Diencephalon (tissue), 1 donor: Measurements from ENCODE around the gene CZIB. TPM values are rescaled to one million over a fixed set of nuclear protein-coding genes. Genes with fewer than 3 reads are reported as not detected.

Experiments
- total RNA-seq: library from RNA; depleted of rRNA; stranded (reverse); fragments of >200 nt; gene quantifications from one replicate; pipeline ENCODE4 v1.2.3, GENCODE V29; 2014

The CZIB gene
- total RNA-seq: 41.3 TPM

DNA sequence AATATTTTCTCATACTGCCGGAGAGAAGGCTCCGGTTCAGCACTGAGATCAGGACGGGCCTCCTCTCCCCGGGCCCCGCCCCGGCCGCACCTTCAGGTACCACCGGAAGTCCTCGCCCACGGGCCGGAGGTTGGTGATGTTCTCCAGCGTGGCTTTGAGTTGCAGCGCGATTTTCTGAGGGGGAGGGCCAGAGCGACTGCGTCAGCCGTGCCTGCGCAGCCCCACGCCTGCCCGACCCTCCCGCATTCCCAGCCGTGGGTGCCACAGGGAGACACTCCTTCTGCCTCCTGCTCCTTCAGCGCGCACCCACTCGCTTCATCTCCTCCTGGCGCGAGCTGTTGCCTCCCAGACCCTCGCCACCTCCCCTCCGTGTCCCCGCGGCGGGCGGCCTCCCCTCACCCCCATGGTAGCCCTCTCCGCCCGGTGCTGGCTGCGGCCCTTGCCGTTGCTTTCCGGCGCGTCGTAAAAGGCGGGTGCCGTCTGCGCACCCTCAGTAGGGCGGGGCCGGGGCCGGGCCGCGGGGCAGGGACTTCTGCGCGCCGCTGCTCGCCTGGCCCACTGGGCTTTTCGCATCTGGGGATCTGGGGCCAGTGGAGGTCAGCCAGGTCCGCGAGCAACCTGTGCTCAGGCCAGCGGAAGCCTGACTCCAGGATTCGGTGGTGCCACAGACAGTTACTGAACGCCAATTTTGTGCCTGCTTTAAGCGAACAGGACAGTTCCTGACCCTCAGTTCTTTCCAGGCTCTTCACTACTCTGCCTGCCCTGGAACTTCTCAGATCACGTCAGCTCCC, at the start of gene CZIB:
Gene CZIB, minus strand, starts transcription at position 464 of the 791 bp plus-strand sequence. Its CDS starts 59 bp downstream, at position 405.

DNA sequence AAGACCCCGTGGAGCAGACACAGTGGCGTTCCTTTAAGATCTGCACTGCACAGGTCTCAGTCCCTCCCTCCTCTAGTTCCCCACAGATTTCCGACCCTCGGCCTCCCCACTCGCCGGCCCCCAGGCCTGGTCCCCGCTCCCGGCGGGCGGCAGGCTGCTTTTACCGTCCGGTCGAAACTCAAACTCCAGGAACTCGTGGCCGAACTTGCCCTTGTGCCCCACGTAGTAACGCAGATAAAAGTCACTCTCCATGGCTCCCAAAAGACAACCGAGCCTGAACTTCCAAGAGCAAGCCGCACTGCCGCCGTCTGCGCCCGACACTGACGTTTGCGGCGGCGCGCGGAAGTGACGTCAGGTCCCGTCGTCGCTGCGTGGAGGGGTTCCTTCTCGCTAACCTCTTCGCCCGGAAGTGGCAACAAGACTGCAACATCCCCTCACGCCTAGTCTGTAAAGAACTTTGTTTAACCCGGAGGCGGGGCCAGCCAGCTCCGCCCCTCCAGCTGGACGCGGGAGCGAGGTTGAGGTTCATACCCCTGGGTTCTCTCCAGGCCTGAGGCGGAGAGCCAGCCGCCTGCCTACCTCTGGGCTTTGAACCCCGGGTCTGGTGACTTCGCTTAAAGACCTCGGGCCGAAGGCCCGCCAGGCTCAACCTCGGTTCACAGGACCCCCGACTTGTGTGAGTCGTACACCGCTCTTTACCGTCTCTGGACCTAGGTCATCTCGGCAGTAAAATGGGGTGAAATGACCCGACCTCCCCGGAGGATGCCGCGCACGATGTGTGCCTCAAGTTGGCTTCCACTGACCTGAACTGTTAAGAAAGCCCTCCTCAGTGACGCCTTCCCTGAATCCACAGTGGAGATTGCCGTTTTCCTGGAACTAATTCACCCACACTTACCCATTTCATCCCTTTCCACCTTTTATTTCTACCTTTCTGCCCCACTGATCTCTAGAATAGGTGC, 18.0 kb upstream of the CZIB start, which contains the start of gene MAGOH:
Gene MAGOH, minus strand, starts transcription at position 322 of the 959 bp plus-strand sequence. Its CDS starts 70 bp downstream, at position 252.

DNA sequence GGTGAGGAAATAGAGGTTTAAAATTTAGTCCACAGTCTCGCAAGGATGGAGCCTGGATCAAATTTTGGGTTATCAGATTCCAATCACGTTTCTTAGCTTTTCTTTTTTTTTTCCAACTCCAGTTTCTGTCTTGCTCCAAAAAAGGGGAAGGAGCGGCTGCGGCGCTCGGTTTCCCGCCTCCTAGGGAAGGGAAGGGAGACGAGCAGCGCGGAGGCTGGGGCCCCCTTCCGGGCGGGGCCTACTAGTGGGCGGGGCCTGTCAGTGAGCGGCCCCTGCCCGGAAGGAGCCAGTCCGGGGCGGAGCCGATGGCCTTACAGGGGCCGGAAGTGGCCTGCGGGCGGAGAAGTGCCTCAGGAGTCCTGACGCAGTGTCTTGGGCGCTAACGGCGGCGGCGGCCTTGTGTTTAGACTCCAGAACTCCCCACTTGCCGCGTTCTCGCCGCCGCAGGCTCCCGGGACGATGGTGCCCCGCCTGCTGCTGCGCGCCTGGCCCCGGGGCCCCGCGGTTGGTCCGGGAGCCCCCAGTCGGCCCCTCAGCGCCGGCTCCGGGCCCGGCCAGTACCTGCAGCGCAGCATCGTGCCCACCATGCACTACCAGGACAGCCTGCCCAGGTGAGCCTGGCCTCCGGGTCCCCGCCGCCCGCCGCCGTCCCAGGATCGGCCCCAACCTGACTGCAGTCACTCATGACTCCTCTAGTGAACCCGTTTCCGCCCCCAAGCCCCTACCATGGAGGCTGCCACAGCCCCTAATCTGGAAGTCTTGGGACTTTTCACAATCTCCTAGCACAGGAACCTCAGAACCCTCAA, 23.7 kb downstream of the CZIB start, which contains the start of gene CPT2:
Gene CPT2, plus strand, starts transcription at position 340 of the 806 bp plus-strand sequence. Its CDS starts 120 bp downstream, at position 460.

Other genes starting within 250 kb of the CZIB start
- gene PODN, start 158.4 kb downstream of the CZIB start, total RNA-seq: 1.2 TPM
- gene SLC1A7, start 78.0 kb downstream of the CZIB start, total RNA-seq: not detected
- gene CPT2, start 23.8 kb downstream of the CZIB start, total RNA-seq: 6.9 TPM
- 28.6 TPM for gene MAGOH, start 17.9 kb upstream of the CZIB start, total RNA-seq
- gene LRP8, start 107.4 kb upstream of the CZIB start, total RNA-seq: 71.0 TPM
- not detected for gene DMRTB1, start 238.8 kb upstream of the CZIB start, total RNA-seq